Fibroblast of villous mesenchyme (primary cell): ENCODE measurements around the gene TEX53. TPM values are rescaled to one million over a fixed set of nuclear protein-coding genes. Genes with fewer than 3 reads are reported as not detected.

Experiments used
- DNase-seq: peaks from one replicate; pipeline ENCODE4 v3.0.0-alpha.2; 2010; ENCODE audit warnings: low read depth
- H3K4me3 ChIP-seq: 2 replicates; pipeline ENCODE4 v1.5.1; 2011; ENCODE audit warnings: low read depth, mild to moderate bottlenecking, low read length
- small RNA-seq: library from RNA; depleted of rRNA; stranded (forward); fragments of <200 nt; gene quantifications from one replicate; pipeline ENCODE3, GENCODE V24; 2012
- total RNA-seq: library from RNA; depleted of rRNA; stranded (reverse); fragments of >200 nt; gene quantifications from 2 replicates; pipeline ENCODE4 v1.2.3, GENCODE V29; 2012
- TF ChIP-seq, protein P1 (sequence below): IDR thresholded peaks from 2 replicates; pipeline ENCODE4 v1.5.1; 2012; ENCODE audit warnings: low read depth, mild to moderate bottlenecking, low read length; ENCODE audit not compliant: insufficient read depth

TEX53 gene
- total RNA-seq, 1 donor = not detected

DNA sequence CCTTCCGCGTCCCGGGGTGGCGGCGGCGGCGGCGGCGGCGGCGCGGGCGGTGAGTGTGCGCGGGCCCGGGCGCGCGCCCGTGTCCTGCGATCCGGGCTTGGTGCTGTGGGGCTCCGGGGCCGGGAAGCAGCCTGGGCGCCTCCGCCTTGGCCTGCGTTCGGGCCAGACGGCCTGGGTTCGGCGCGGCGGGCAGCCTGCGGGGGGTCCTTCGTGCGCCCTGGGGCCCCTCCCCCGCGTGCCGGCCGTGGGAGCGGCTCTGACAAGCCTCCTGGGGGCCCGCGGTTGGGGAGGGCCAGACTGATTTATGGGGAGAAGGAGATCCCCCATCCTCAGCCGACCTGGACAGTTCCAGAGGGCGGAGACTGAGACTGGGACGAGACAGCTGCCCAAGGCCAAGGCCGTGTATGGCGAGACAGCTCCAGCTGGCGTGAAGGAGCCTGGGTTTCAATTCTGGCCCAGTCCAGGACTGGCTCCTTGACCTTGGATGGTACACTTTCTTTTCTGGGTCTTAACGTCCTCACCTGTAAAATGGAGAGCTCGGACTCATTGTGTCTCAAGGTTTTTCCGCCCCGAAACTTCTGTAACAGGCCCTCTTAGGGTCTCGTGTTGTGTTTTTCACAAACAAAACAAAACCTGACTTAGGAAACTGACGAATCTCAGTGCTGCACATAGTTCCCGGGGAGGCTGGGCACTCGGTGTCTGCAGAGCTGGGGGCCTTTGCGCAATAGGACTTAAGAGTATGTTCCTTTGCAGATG, 45.9 kb downstream of the TEX53 start:
- peak; percentile 94 for DNase-seq
- TF ChIP-seq, protein P1, sequence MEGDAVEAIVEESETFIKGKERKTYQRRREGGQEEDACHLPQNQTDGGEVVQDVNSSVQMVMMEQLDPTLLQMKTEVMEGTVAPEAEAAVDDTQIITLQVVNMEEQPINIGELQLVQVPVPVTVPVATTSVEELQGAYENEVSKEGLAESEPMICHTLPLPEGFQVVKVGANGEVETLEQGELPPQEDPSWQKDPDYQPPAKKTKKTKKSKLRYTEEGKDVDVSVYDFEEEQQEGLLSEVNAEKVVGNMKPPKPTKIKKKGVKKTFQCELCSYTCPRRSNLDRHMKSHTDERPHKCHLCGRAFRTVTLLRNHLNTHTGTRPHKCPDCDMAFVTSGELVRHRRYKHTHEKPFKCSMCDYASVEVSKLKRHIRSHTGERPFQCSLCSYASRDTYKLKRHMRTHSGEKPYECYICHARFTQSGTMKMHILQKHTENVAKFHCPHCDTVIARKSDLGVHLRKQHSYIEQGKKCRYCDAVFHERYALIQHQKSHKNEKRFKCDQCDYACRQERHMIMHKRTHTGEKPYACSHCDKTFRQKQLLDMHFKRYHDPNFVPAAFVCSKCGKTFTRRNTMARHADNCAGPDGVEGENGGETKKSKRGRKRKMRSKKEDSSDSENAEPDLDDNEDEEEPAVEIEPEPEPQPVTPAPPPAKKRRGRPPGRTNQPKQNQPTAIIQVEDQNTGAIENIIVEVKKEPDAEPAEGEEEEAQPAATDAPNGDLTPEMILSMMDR = no peak
- peak overlapping the region; percentile 62 for H3K4me3 ChIP-seq

DNA sequence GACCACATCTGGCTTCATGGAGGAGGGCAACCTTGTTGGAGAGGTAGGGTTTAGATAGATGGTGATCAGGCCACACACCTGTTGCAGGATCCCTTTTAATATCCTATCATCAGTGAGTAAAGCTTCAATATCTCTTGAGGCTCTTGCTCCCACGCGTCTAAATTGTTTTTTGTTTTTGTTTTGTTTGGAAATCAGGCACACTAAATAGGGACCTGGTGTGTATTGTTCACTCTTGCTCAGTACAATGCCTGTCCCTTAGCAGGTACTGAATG, 49.1 kb downstream of the TEX53 start:
- DNase-seq = no peak
- TF ChIP-seq, protein P1 = no peak
- H3K4me3 ChIP-seq = no peak overlapping the region

GRCh38 chr9:114607671-114608524, 49.7 kb downstream of the TEX53 start:
- DNase-seq = no peak
- no peak overlapping the region for H3K4me3 ChIP-seq
- TF ChIP-seq, protein P1 = no peak

DNA sequence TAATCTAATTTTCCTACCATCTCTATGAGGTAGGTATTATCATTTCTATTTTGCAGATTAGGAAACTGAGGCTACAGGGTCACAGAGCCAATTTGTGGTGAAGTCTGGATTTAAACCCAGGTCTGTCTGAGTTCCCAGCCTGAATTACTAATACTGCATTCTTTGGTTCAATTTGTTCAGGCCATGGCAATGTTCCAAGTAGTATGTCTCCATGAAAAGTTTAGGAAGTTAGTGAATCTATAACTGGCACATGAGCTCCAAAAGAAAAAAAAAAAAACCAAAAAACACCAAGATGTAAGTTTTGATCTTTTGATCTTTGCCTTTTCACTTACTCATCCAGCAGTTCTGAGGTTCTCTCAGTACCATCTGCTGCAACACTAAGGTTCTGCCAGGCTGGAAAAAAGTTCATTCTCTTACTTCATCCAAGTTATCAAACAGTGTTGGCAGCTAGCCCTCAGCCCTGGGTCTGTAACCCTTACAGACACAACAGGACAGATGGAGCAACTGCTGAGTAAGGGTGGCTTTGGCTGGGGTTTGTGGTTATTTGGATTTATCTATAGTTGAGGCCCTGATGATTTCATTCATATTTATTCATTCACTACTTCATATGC, 50.9 kb downstream of the TEX53 start:
- H3K4me3 ChIP-seq = no peak overlapping the region
- TF ChIP-seq, protein P1 = no peak
- peak; percentile 82 for DNase-seq

Small RNAs within 50 kb of the gene (small RNA-seq; reads per million reads assigned to genes)
- gene RF00019 = not detected

Other genes starting within 250 kb of the TEX53 start
- gene WHRN, start 152.3 kb downstream of the TEX53 start, total RNA-seq = 1.3 and 1.6 TPM in 2 replicates
- gene ATP6V1G1, start 70.0 kb downstream of the TEX53 start, total RNA-seq = 114 and 123 TPM in 2 replicates
- 7.3 and 11.0 TPM in 2 replicates for gene TMEM268, start 46.5 kb downstream of the TEX53 start, total RNA-seq
- not detected in 2 replicates for gene TEX48, start 24.4 kb upstream of the TEX53 start, total RNA-seq
- gene TNFSF15, start 148.2 kb upstream of the TEX53 start, total RNA-seq = 4.5 and 5.6 TPM in 2 replicates